ENCODE measurements around the gene SLC52A3. TPM values are rescaled to one million over a fixed set of nuclear protein-coding genes. Genes with fewer than 3 reads are reported as not detected.
A peak's percentile ranks its signal among the peaks of the same experiment; 100 is the strongest.
"Not testable (repeated sequence)": the region's sequence is repeated elsewhere in the genome, so short reads cannot be mapped to it uniquely, and the experiment has no call there.

The SLC52A3 gene
- total RNA-seq, 1 experiment from 2014 or later, result 0.03 TPM

DNA sequence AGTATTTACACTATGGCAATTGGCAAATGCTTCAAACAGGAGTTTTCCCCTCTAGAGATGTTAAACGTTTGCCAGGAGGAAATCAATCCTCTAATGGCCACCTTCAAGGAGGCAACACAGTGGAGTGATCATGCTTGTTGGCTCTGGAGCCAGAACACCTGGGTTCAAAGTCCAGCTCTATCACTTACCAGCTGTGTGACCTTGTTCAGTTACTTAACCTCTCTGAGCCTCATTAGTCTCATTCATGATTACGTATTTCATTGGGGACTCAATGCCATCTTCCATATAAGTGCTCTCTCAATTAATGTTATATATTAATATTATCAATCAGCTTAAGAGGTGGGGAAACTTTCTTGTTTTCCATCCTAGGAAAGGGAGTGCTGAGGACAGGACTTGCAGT lies 26.1 kb downstream of the SLC52A3 start:
- no peak for DNase-seq (ENCODE audit: low read depth, low spot score)
- in situ Hi-C loops (cut with HindIII; ENCODE audit: low pct_unique_long_range_greater_than_20kb, low sequenced_read_pairs), result no loop called here

DNA sequence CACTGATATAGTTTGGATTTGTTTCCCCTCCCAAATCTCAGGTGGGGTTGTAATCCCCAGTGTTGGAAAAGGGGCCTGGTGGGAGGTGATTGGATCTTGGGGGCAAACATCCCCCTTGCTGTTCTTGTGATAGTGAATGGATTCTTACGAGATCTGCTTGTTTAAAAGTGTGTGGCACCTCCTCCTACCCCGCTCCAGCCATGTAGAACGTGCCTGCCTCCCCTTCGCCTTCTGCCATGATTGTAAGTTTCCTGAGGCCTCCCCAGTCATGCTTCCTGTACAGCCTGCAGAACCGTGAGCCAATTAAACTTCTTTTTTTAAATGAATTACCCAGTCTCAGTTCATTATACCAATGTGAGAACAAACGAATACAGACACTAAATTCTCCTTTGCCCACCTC lies 26.7 kb downstream of the SLC52A3 start:
- DNase-seq (ENCODE audit: low read depth, low spot score), result no peak
- in situ Hi-C loops (cut with HindIII; ENCODE audit: low pct_unique_long_range_greater_than_20kb, low sequenced_read_pairs), result no loop called here

DNA sequence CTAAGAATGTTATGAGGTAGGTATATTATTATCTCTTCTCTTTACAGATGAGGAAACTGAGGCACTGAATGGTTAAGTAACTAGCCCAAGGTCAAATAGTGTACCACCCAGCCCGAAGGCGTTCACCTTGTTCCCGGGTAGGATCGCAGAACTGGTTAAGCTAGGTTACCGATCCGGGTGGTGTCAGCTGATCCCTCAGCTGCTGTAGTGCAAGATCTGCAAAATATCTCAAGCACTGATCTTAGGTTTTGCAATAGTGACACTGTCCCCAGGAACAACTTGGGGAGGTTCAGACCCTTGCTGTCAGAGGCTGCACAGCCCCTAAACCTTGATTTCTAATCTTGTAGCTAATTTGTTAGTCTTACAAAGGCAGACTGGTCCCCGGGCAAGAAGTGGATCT lies 28.1 kb downstream of the SLC52A3 start:
- in situ Hi-C loops (cut with HindIII; ENCODE audit: low pct_unique_long_range_greater_than_20kb, low sequenced_read_pairs), result no loop called here
- no peak for DNase-seq (ENCODE audit: low read depth, low spot score)

DNA sequence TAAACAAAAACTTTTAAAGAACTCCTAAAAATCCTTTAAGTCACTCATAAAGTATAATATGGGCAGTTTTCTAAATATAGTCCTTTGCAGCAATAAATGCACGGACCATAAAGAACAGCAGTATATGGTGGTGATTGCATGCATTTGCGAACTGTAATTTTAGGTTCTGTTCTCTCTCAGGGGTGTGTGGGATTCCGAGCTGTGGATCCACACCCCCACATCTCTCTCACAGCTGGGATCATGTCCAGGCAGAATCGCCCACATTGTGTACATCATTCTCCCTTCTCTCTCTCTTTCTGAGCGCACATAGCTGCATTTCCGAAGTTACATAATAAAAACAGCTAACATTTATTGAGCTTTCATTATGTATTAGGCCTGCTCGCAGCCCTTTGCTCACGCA lies 28.6 kb downstream of the SLC52A3 start:
- DNase-seq (ENCODE audit: low read depth, low spot score), result no peak
- in situ Hi-C loops (cut with HindIII; ENCODE audit: low pct_unique_long_range_greater_than_20kb, low sequenced_read_pairs), result no loop called here

- no peak for DNase-seq (ENCODE audit: low read depth, low spot score)
- in situ Hi-C loops (cut with HindIII; ENCODE audit: low pct_unique_long_range_greater_than_20kb, low sequenced_read_pairs), result no loop called here
Measured at GRCh38 chr20:733861-734260, 34.4 kb downstream of the SLC52A3 start.

DNA sequence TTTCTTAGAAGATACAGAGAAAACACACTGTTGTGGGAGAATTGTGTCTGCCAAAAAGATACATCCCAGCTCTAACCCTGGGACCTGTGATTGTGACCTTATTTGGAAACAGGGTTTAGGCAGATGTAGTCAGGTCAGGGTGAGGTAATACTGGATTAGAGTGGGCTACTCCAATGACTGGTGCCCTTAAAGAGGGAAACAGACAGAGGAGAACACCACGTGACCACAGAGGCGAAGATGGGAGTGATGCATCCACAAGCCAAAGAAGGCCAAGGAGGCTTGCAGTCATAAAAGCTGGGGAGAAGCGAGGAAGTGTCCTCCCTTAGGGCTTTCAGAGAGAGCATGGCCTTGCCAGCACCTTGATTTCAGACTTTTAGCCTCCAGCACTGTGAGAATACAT lies 35.6 kb downstream of the SLC52A3 start:
- in situ Hi-C loops (cut with HindIII; ENCODE audit: low pct_unique_long_range_greater_than_20kb, low sequenced_read_pairs), result no loop called here
- no peak for DNase-seq (ENCODE audit: low read depth, low spot score)

DNA sequence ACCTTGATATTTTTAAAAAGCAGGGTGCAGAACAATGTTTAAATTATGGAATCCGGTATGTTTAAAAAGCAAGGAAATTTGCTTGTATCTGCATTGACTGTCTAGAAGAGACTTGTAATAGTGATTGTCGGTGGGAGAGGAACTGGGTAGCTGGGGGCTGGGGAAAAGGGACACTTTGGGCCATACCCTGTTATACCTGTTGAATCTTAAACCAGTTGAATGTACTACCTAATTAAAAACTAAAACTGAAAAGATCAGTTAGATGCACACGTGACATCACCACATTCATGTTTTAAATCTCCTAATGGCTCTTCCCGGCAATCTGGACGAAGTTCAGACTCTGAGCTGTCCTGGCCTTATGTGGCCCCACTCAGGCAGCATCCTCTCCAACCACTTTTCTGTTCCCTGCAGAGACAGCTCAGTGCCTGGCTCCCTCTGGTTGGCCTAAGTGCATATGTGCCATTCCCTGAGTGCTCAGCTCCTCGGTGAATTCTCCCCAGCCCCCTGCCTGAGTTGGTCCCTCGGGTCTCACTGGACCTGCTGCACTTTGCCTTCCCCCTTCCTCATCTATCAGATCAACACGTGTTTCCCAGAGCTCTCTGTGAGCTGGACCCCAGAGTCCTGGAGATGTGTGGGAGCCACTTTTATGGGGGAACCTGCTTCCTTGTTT lies 36.3 kb downstream of the SLC52A3 start:
- no peak for DNase-seq (ENCODE audit: low read depth, low spot score)
- in situ Hi-C loops (cut with HindIII; ENCODE audit: low pct_unique_long_range_greater_than_20kb, low sequenced_read_pairs), result no loop called here

DNA sequence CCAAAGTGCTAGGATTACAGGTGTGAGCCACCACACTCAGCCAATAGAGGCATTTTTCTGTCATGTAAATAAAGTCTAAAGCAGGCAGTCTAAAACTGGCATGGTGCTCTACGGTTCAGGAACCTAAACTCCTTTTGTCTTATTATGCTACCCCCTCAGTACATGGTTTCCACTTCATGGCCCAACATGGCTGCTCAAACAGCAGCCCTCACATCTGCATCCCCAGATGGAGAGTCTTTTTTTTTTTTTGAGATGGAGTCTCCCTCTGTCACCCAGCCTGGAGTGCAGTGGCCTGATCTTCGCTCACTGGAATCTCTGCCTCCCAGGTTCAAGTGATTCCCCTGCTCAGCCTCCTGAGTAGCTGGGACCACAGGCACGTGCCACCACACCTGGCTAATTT lies 38.3 kb downstream of the SLC52A3 start:
- DNase-seq (ENCODE audit: low read depth, low spot score), result no peak
- in situ Hi-C loops (cut with HindIII; ENCODE audit: low pct_unique_long_range_greater_than_20kb, low sequenced_read_pairs), result no loop called here

- in situ Hi-C loops (cut with HindIII; ENCODE audit: low pct_unique_long_range_greater_than_20kb, low sequenced_read_pairs), result no loop called here
- DNase-seq (ENCODE audit: low read depth, low spot score), result peak; percentile 68
Measured at GRCh38 chr20:728256-728944, 39.9 kb downstream of the SLC52A3 start.

DNA sequence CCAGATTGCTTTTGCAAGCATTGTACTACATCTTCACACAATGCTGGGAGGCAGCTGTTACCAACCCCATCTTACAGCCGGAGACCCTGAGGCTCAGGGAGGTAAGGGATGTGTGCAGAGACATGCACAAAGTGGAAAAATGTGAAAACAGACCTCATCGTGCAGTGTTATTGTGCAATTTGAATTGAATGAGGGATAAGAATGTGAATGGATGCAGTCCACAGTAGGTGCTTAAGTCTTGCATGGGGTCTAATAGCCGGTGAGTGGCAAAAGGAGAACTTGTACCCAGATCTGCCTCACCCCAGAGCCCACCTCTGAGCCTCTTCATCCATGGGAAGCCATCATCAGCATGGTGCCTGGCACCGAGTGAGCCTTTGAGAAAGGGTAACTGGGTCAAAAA lies 42.1 kb downstream of the SLC52A3 start:
- DNase-seq (ENCODE audit: low read depth, low spot score), result no peak
- in situ Hi-C loops (cut with HindIII; ENCODE audit: low pct_unique_long_range_greater_than_20kb, low sequenced_read_pairs), result no loop called here

GRCh38 chr20:725491-725890 lies 42.8 kb downstream of the SLC52A3 start:
- no peak for DNase-seq (ENCODE audit: low read depth, low spot score)
- in situ Hi-C loops (cut with HindIII; ENCODE audit: low pct_unique_long_range_greater_than_20kb, low sequenced_read_pairs), result no loop called here

GRCh38 chr20:724797-725196 lies 43.5 kb downstream of the SLC52A3 start:
- in situ Hi-C loops (cut with HindIII; ENCODE audit: low pct_unique_long_range_greater_than_20kb, low sequenced_read_pairs); DNase-seq (ENCODE audit: low read depth, low spot score): not testable (repeated sequence)

GRCh38 chr20:723756-724155 lies 44.5 kb downstream of the SLC52A3 start:
- in situ Hi-C loops (cut with HindIII; ENCODE audit: low pct_unique_long_range_greater_than_20kb, low sequenced_read_pairs), result no loop called here
- no peak for DNase-seq (ENCODE audit: low read depth, low spot score)

DNA sequence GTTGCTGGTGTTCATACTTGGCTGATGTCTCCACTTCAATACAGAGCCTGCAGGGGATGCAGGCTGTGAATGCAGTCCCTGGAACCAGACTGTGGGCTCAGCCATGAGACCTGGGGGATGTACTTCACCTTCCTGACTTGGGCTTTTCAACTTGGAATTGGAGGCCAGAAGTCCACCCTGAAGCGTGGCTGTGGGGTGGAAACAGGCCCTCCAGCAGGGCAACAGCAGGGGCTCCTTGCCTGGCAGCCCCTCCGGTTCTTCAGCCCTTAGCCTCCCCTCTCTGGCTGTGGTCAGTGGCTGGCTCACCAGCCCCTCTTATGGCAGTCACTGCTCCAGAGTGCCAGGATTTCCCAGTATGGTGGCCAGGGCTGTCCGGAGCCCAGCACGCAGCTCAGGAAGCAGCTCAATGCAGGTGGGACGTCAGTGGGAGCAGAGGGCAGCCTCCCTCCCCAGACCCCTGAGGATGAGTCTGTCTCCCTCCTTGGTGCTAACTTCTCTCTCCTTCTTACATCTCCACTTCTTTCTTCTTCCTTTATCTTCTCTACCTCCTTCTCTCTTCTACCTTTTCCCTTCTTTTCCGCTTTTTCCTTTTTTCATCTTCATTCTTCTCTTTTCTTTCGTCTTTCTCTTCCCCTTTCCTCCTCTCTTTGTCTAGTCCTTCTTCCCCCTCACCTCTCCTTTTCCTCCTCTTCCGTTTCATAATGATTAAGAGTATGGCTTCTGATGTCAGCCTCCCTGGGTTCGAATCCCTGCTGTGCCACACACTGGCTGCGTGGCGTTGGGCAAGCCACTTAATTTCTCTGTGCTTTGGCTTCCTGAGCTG lies 45.3 kb downstream of the SLC52A3 start:
- DNase-seq (ENCODE audit: low read depth, low spot score), result no peak
- in situ Hi-C loops (cut with HindIII; ENCODE audit: low pct_unique_long_range_greater_than_20kb, low sequenced_read_pairs), result no loop called here

DNA sequence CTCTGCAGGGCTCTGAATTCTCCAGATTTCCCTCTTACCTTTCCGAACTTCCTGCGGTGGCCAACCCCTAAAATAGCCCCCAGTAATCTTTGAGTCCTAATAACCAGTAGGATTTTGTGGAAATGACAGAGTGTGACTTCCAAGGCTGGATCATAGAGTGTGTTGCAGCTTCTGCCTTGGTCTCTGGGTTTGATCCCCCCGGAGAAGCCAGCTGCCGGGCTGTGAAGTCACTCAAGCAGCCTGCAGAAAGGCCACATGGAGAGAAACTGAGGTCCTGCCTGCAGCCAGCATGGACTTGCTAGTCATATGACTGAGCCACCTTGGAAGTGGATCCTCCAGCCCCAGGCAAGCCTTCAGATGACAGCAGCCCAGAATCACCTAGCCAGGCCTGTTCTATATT lies 46.4 kb downstream of the SLC52A3 start:
- in situ Hi-C loops (cut with HindIII; ENCODE audit: low pct_unique_long_range_greater_than_20kb, low sequenced_read_pairs), result no loop called here
- no peak for DNase-seq (ENCODE audit: low read depth, low spot score)

GRCh38 chr20:719816-720215 lies 48.5 kb downstream of the SLC52A3 start:
- in situ Hi-C loops (cut with HindIII; ENCODE audit: low pct_unique_long_range_greater_than_20kb, low sequenced_read_pairs), result no loop called here

DNA sequence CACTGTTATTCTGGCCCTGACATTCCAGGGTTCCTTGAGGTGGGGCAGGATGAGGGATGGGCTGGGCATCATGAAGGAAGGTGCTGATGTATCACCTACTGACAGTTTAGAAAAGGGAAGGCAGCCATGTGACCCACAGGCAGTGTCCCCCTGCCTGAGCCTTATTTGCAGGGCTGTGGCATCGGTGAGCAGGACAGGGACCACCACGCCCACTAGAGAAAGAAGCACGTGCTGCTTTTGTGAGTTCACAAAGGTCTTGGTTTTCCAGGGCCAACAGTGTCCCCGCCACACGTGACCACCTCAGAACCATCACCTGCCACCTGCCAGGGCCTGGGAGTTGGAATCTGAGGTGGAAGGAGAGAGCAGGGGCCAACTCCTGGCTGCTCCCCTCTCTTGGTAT lies 49.2 kb downstream of the SLC52A3 start:
- no peak for DNase-seq (ENCODE audit: low read depth, low spot score)
- in situ Hi-C loops (cut with HindIII; ENCODE audit: low pct_unique_long_range_greater_than_20kb, low sequenced_read_pairs), result no loop called here

More at GRCh38 chr20:719816-720215, 48.5 kb downstream of the SLC52A3 start:
- peak; percentile 32 for DNase-seq (ENCODE audit: low read depth, low spot score)

DNA sequence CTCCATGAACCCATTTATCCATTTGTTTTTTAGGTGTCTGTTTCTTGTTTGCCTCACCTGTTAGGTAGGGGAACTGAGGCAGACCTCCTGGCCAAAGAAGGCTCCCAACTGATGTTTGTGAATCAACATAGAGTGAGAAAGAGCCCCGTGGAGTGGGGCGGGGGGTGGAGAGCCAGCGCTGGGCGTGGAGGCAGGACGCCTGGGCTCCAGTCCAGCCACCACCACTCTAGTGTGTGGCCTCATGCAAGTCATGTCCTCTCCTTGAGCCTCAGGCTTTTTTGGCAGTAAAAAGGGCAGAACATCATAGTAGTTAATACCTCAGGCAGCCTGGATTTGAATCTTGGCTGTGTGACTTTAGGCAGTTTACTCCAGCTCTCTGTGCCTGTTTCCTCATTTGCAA lies 50.5 kb downstream of the SLC52A3 start:
- in situ Hi-C loops (cut with HindIII; ENCODE audit: low pct_unique_long_range_greater_than_20kb, low sequenced_read_pairs), result no loop called here
- DNase-seq (ENCODE audit: low read depth, low spot score), result no peak

DNA sequence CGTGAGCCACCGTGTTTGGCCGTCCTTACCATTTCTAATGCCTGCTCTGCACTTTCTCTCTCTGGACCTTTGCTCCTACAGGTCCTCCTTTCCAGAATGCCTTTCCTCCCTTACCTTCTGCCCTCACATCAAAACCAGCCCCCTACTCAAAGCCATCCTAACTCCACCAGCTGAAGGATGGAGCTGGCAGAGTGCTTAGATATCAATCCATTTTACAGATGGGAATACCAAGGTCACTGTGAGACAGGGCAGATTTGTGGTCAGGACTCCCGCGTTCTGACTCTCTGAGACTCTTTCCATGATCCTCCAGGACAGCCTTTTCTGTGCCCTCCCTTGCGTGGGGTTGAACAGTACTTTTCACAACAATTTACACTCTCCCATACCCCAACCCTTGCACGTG lies 51.0 kb downstream of the SLC52A3 start:
- in situ Hi-C loops (cut with HindIII; ENCODE audit: low pct_unique_long_range_greater_than_20kb, low sequenced_read_pairs), result no loop called here
- DNase-seq (ENCODE audit: low read depth, low spot score), result no peak
